ENCODE results near the gene CWF19L1. TPM values are rescaled to one million over a fixed set of nuclear protein-coding genes. Genes with fewer than 3 reads are reported as not detected.
"Not testable (repeated sequence)": the region's sequence is repeated elsewhere in the genome, so short reads cannot be mapped to it uniquely, and the experiment has no call there.

Gene CWF19L1
- total RNA-seq, 1 donor from 2014 or later, result 25.1 TPM

DNA sequence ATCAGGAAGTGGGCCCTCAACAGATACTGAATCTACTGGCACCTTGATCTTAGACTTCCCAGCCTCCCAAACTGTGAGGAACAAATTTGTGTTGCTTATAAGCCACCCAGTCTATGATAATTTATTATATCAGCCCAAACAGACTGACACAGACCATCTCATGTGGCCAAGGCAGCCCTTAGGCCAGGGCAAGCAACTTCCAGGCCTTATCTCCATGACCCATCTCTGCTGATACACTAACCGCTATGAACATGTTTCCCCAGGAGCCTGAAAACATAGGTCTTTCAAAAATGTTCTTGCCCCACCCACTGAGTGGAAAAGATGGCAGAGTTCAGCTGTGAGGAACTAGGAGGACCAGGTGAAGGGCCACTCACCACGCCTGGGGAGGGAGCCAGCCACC is 22.2 kb upstream of the CWF19L1 start:
- no peak overlapping the region for H3K27ac Mint-ChIP-seq

DNA sequence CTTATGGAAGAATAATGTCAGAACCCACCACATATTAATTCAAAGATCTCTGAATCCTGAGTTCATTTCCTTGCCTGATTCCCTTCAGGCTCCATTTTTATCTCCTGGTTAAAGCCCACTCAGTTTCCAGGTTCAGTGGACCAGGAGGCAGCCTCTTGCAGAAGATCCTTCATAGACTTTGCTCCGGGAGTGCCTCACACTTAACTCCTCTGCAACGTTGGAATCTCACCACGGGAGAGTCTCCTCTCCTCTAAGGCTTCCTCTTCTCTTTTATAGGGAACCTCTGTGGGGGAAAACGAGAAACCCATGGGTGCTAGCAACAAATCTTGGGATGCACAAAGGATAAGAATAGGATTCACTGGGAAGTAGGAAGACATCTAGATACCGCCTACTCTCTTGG is 20.8 kb upstream of the CWF19L1 start:
- Mint-ChIP-seq H3K27ac (no peak overlapping the region), H3K4me1 (ENCODE audit: unreplicated experiment) (peaks cover 18% of the 10 kb centered on the region), H3K9me3 (no peaks in the 10 kb centered on the region), H3K4me3 (no peak overlapping the region), H3K27me3 (peaks cover 24% of the 10 kb centered on the region), H3K36me3 (no peaks in the 10 kb centered on the region)
- TF ChIP-seq, protein P1, sequence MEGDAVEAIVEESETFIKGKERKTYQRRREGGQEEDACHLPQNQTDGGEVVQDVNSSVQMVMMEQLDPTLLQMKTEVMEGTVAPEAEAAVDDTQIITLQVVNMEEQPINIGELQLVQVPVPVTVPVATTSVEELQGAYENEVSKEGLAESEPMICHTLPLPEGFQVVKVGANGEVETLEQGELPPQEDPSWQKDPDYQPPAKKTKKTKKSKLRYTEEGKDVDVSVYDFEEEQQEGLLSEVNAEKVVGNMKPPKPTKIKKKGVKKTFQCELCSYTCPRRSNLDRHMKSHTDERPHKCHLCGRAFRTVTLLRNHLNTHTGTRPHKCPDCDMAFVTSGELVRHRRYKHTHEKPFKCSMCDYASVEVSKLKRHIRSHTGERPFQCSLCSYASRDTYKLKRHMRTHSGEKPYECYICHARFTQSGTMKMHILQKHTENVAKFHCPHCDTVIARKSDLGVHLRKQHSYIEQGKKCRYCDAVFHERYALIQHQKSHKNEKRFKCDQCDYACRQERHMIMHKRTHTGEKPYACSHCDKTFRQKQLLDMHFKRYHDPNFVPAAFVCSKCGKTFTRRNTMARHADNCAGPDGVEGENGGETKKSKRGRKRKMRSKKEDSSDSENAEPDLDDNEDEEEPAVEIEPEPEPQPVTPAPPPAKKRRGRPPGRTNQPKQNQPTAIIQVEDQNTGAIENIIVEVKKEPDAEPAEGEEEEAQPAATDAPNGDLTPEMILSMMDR (conservative IDR thresholded peaks at IDR 0.05), result no peak
- no peak for DNase-seq (ENCODE audit: extremely low spot score, unreplicated experiment)

More for the DNA sequence above, 22.2 kb upstream of the CWF19L1 start:
- peaks cover 18% of the 10 kb centered on the region for H3K4me1 Mint-ChIP-seq (ENCODE audit: unreplicated experiment)
- no peak overlapping the region for H3K4me3 Mint-ChIP-seq
- H3K36me3 Mint-ChIP-seq, result no peaks in the 10 kb centered on the region
- peaks cover 32% of the 10 kb centered on the region for H3K27me3 Mint-ChIP-seq
- H3K9me3 Mint-ChIP-seq, result no peaks in the 10 kb centered on the region
- TF ChIP-seq, protein P1 (conservative IDR thresholded peaks at IDR 0.05), result no peak
- no peak for DNase-seq (ENCODE audit: extremely low spot score, unreplicated experiment)

DNA sequence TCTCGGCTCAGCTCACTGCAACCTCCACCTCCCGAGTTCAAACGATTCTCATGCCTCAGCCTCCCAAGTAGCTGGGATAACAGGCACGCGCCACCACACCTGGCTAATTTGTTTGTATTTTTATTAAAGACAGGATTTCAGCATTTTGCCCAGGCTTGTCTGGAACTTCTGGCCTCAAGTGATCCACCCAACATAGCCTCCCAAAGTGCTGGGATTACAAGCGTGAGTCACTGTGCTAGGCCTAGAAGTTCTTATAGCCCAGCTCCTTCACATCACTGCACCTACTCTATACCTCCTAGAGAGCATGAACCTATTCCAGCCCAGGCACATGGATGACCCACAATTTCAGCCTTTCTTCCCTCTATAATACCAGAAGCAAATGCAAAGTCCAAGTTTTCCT is 20.3 kb upstream of the CWF19L1 start:
- Mint-ChIP-seq H3K27me3 (peaks cover 22% of the 10 kb centered on the region), H3K4me3 (peak overlapping the region; percentile 53), H3K4me1 (ENCODE audit: unreplicated experiment) (peaks cover 18% of the 10 kb centered on the region), H3K27ac (no peak overlapping the region), H3K36me3 (no peaks in the 10 kb centered on the region), H3K9me3 (no peaks in the 10 kb centered on the region)
- TF ChIP-seq, protein P1 (conservative IDR thresholded peaks at IDR 0.05), result no peak
- DNase-seq (ENCODE audit: extremely low spot score, unreplicated experiment), result no peak

DNA sequence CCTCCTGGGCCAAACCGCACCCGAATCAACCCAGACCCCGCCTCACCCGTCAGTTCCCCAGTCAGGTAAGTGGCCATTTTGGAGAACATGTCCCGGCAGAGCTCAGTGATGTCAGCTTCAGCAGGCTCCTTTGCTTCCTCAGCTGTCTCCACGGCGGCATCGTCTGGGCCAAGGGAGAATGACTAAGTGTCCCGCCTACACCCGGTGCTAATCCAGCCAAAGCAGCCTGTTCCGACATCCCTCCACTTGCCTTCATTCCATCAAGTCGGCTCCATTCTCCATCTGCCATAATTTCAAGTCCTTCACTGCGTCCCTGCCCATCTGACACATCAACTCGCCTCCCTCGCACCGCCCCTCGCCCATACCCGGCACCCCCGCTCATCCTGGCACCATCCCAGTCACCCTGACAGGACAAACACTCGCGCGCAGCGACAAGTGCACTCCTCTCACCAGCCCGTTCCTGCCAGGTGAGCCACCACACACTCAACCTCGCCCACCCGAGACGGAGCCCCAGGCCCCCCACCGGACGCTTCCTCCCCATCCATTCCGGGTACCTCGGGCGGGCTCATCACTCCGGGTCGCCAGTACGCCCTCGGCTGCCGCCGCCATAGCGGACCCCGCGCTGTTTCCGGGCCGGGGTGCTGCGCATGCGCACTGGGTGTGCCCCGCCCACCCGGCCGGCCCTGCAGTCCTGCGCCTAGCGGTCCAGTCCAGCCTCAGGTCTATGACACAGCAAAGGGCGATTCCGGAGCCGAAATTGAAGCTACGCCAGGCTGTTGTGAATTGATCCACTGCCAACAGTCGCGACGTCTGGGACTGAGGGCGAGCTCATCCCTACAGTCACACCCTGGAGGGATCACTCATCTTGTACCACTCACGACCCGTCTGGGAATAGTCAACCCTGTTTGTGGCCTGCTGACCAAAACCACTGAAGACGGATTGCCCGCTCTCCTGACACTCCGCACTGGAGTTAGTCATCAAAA is 18.9 kb upstream of the CWF19L1 start, which contains the start of gene BLOC1S2:
BLOC1S2 (minus strand) TSS at position 630 of the 983 bp plus-strand sequence; CDS start at position 609, 21 bp downstream.
- H3K4me3 Mint-ChIP-seq, result peak within 1 kb of the TSS; percentile 100
- H3K36me3 Mint-ChIP-seq, result no peaks in the 10 kb centered on the region
- TF ChIP-seq, protein P1 (conservative IDR thresholded peaks at IDR 0.05), result peak; percentile 34

DNA sequence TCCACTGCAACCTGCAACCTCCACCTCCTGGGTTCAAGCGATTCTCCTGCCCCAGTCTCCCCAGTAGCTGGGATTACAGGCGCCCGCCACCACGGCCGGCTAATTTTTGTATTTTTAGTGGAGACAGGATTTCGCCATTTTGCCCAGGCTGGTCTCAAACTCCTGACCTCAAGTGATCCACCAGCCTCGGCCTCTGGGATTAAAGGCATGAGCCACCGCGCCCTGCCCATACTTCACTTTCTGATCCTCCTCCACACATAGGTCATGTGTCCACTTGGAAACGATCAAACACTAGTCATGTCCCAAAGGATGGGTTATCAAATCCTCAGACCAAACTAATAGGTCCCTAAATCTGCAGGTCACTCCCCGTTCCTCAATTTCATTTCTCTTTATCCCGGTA is 17.9 kb upstream of the CWF19L1 start:
- not testable (repeated sequence) for H3K9me3 Mint-ChIP-seq; H3K27me3 Mint-ChIP-seq; H3K36me3 Mint-ChIP-seq; DNase-seq (ENCODE audit: extremely low spot score, unreplicated experiment)
- Mint-ChIP-seq H3K27ac (peak overlapping the region; percentile 96), H3K4me1 (ENCODE audit: unreplicated experiment) (peaks cover 18% of the 10 kb centered on the region), H3K4me3 (peak overlapping the region; percentile 100)

More for the DNA sequence above, 18.9 kb upstream of the CWF19L1 start, which contains the start of gene BLOC1S2:
- Mint-ChIP-seq H3K4me1 (ENCODE audit: unreplicated experiment) (peaks cover 18% of the 10 kb centered on the region), H3K9me3 (no peaks in the 10 kb centered on the region), H3K27ac (peak within 1 kb of the TSS; percentile 96), H3K27me3 (peaks cover 10% of the 10 kb centered on the region)
- DNase-seq (ENCODE audit: extremely low spot score, unreplicated experiment), result peak; percentile 94

DNA sequence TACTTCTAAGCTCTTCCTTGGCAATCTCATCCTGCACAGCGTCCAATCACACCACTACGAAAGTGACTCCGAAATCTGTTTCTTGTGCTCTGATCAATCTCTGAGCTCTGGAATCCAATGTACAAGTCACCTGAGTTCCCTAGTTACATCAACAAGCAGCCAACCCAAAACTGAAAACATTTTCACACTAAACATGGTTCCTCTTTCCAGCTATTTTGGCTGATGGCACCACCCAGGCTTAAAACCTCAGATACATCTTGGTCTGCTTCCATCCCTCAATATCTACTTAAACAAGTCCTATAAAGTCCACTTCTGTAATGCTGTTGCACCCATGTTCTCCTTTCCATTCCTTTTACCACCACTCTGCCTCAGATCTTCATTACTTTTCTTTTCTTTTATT is 15.5 kb upstream of the CWF19L1 start:
- no peak overlapping the region for H3K4me3 Mint-ChIP-seq
- peaks cover 18% of the 10 kb centered on the region for H3K4me1 Mint-ChIP-seq (ENCODE audit: unreplicated experiment)
- H3K9me3 Mint-ChIP-seq, result no peaks in the 10 kb centered on the region
- DNase-seq (ENCODE audit: extremely low spot score, unreplicated experiment), result no peak
- TF ChIP-seq, protein P1 (conservative IDR thresholded peaks at IDR 0.05), result no peak
- H3K27me3 Mint-ChIP-seq, result no peaks in the 10 kb centered on the region
- peaks cover 19% of the 10 kb centered on the region for H3K36me3 Mint-ChIP-seq
- no peak overlapping the region for H3K27ac Mint-ChIP-seq

DNA sequence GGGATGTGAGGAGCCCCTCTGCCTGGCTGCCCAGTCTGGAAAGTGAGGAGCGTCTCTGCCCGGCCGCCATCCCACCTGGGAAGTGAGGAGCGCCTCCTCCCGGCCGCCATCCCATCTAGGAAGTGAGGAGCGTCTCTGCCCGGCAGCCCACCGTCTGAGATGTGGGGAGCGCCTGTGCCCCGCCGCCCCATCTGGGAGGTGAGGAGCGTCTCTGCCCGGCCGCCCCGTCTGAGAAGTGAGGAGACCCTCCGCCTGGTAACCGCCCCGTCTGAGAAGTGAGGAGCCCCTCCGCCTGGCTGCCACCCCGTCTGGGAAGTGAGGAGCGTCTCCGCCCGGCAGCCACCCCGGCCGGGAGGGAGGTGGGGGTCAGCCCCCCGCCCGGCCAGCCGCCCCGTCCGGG is 9.5 kb upstream of the CWF19L1 start:
- H3K9me3 Mint-ChIP-seq; H3K4me3 Mint-ChIP-seq; H3K27ac Mint-ChIP-seq; H3K27me3 Mint-ChIP-seq; DNase-seq (ENCODE audit: extremely low spot score, unreplicated experiment); H3K4me1 Mint-ChIP-seq (ENCODE audit: unreplicated experiment): not testable (repeated sequence)
- H3K36me3 Mint-ChIP-seq, result peaks cover 37% of the 10 kb centered on the region

Data from type B pancreatic cell (in vitro differentiated cells).